Activated CD8-positive, alpha-beta T cell treated with anti-CD3 and anti-CD28 coated beads, Interleukin-2, amount 10 ng/mL, durations not matched to agents 7 days and 5 days (primary cell): ENCODE data around the gene SMIM36. TPM values are rescaled to one million over a fixed set of nuclear protein-coding genes. Genes with fewer than 3 reads are reported as not detected.
"Not testable (repeated sequence)": the region's sequence is repeated elsewhere in the genome, so short reads cannot be mapped to it uniquely, and the experiment has no call there.

Experiments used
- ATAC-seq: fragments of 150-1000 bp; cut with Tn5 transposase; one replicate; pipeline ENCODE4 v1.10.0; 2021; ENCODE audit warnings: moderate library complexity
- CTCF ChIA-PET: fragments of 350-600 bp; sonication (Branson Sonifier 250); formaldehyde crosslinking; loops from one replicate; lab custom pipeline; 2021; ENCODE audit warnings: antibody characterized with exemption; lab: Charles Lee
- POLR2A ChIA-PET: fragments of 350-600 bp; sonication (Branson Sonifier 250); formaldehyde crosslinking; loops from one replicate; lab custom pipeline; 2021; ENCODE audit warnings: antibody characterized with exemption; lab: Charles Lee
- DNase-seq: peaks from one replicate; pipeline ENCODE4 v3.0.0-alpha.2; 2020
- H3K27ac Mint-ChIP-seq: one replicate; pipeline ENCODE4 v1.8.0; 2021; ENCODE audit warnings: mild to moderate bottlenecking, mixed read lengths
- H3K27me3 Mint-ChIP-seq: one replicate; pipeline ENCODE4 v1.8.0; 2021; ENCODE audit warnings: low read depth, mixed read lengths
- H3K36me3 Mint-ChIP-seq: one replicate; pipeline ENCODE4 v1.8.0; 2021; ENCODE audit warnings: low read depth, mixed read lengths
- H3K4me1 Mint-ChIP-seq: one replicate; pipeline ENCODE4 v1.8.0; 2021; ENCODE audit warnings: low read depth, mixed read lengths
- H3K4me3 Mint-ChIP-seq: one replicate; pipeline ENCODE4 v1.8.0; 2021; ENCODE audit warnings: mild to moderate bottlenecking, mixed read lengths
- H3K9me3 Mint-ChIP-seq: one replicate; pipeline ENCODE4 v1.8.0; 2022; ENCODE audit warnings: mixed read lengths; ENCODE audit not compliant: insufficient read depth
- total RNA-seq, 2 experiments: library from RNA; stranded (reverse); gene quantifications; one replicate each; pipeline ENCODE4 v1.2.3, GENCODE V29; 2021

SMIM36 gene
- total RNA-seq, 2 experiments from 2014 or later: not detected

GRCh38 chr17:55466671-55467070 is 44.6 kb downstream of the SMIM36 start:
- ChIA-PET CTCF (interaction anchor here (1.0 kb wide), 1 partner anchor 47 kb away, joined by 5 read pairs; no protein-coding TSS in a partner anchor), POLR2A (no interaction called here)
- no peaks in the 10 kb centered on the region for H3K36me3 Mint-ChIP-seq
- no peak overlapping the region for H3K4me3 Mint-ChIP-seq
- peaks cover 3% of the 10 kb centered on the region for H3K27me3 Mint-ChIP-seq
- H3K4me1 Mint-ChIP-seq: peaks cover 12% of the 10 kb centered on the region
- DNase-seq (no peak), ATAC-seq (no peak)
- no peaks in the 10 kb centered on the region for H3K9me3 Mint-ChIP-seq
- H3K27ac Mint-ChIP-seq: no peak overlapping the region

GRCh38 chr17:55465771-55466170 is 45.5 kb downstream of the SMIM36 start:
- ATAC-seq, H3K36me3 Mint-ChIP-seq, H3K27me3 Mint-ChIP-seq, POLR2A ChIA-PET, DNase-seq, H3K27ac Mint-ChIP-seq, H3K4me3 Mint-ChIP-seq, H3K9me3 Mint-ChIP-seq: not testable (repeated sequence)
- H3K4me1 Mint-ChIP-seq: peaks cover 13% of the 10 kb centered on the region
- CTCF ChIA-PET: interaction anchor here (1.0 kb wide), 1 partner anchor 48 kb away, joined by 5 read pairs; no protein-coding TSS in a partner anchor

GRCh38 chr17:55463600-55463999 is 47.7 kb downstream of the SMIM36 start:
- Mint-ChIP-seq H3K27ac (peak overlapping the region; percentile 66), H3K27me3 (peaks cover 3% of the 10 kb centered on the region), H3K4me3 (no peak overlapping the region), H3K4me1 (peaks cover 13% of the 10 kb centered on the region), H3K9me3 (no peaks in the 10 kb centered on the region), H3K36me3 (no peaks in the 10 kb centered on the region)
- ChIA-PET CTCF (interaction anchor here (0.7 to 1.8 kb wide), 3 partner anchors 43 to 138 kb away, joined by 3 to 4 read pairs (median 3); no protein-coding TSS in a partner anchor), POLR2A (no interaction called here)
- peak; percentile 22 for DNase-seq
- ATAC-seq: peak; percentile 30

GRCh38 chr17:55462711-55463110 is 48.5 kb downstream of the SMIM36 start:
- Mint-ChIP-seq H3K4me3 (no peak overlapping the region), H3K36me3 (no peaks in the 10 kb centered on the region), H3K9me3 (no peaks in the 10 kb centered on the region), H3K4me1 (peaks cover 16% of the 10 kb centered on the region), H3K27me3 (peaks cover 3% of the 10 kb centered on the region), H3K27ac (no peak overlapping the region)
- ATAC-seq (no peak), DNase-seq (no peak)
- CTCF ChIA-PET: interaction anchor here (0.7 kb wide), 1 partner anchor 52 kb away, joined by 3 read pairs; no protein-coding TSS in a partner anchor
- POLR2A ChIA-PET: no interaction called here

GRCh38 chr17:55462234-55462633 is 49.0 kb downstream of the SMIM36 start:
- ChIA-PET POLR2A (no interaction called here), CTCF (interaction anchor here (0.7 kb wide), 1 partner anchor 52 kb away, joined by 3 read pairs; no protein-coding TSS in a partner anchor)
- H3K27me3 Mint-ChIP-seq: peaks cover 3% of the 10 kb centered on the region
- DNase-seq: no peak
- no peaks in the 10 kb centered on the region for H3K9me3 Mint-ChIP-seq
- H3K36me3 Mint-ChIP-seq: no peaks in the 10 kb centered on the region
- H3K4me3 Mint-ChIP-seq: no peak overlapping the region
- no peak for ATAC-seq
- peaks cover 16% of the 10 kb centered on the region for H3K4me1 Mint-ChIP-seq
- H3K27ac Mint-ChIP-seq: no peak overlapping the region

- H3K4me3 Mint-ChIP-seq: no peak overlapping the region
- CTCF ChIA-PET: no interaction called here
Observed at GRCh38 chr17:55458978-55459377, 52.3 kb downstream of the SMIM36 start.

GRCh38 chr17:55458287-55458900 is 52.9 kb downstream of the SMIM36 start:
- ChIA-PET CTCF (no interaction called here), POLR2A (interaction anchor here (0.7 kb wide), 1 partner anchor 37 kb away, joined by 3 read pairs; the partner anchor contains the start of gene MMD)
- no peaks in the 10 kb centered on the region for H3K36me3 Mint-ChIP-seq
- peaks cover 7% of the 10 kb centered on the region for H3K4me1 Mint-ChIP-seq
- no peak overlapping the region for H3K27ac Mint-ChIP-seq
- H3K9me3 Mint-ChIP-seq: no peaks in the 10 kb centered on the region
- no peak overlapping the region for H3K4me3 Mint-ChIP-seq
- no peak for ATAC-seq
- no peak for DNase-seq
- peaks cover 14% of the 10 kb centered on the region for H3K27me3 Mint-ChIP-seq

More at GRCh38 chr17:55458978-55459377, 52.3 kb downstream of the SMIM36 start:
- H3K27me3 Mint-ChIP-seq: peaks cover 11% of the 10 kb centered on the region
- DNase-seq (no peak), ATAC-seq (no peak)
- no peak overlapping the region for H3K27ac Mint-ChIP-seq
- peaks cover 10% of the 10 kb centered on the region for H3K4me1 Mint-ChIP-seq
- H3K36me3 Mint-ChIP-seq: no peaks in the 10 kb centered on the region
- POLR2A ChIA-PET: interaction anchor here (0.7 kb wide), 1 partner anchor 37 kb away, joined by 3 read pairs; the partner anchor contains the start of gene MMD
- no peaks in the 10 kb centered on the region for H3K9me3 Mint-ChIP-seq

GRCh38 chr17:55456307-55457240 is 54.7 kb downstream of the SMIM36 start:
- ChIA-PET CTCF (no interaction called here), POLR2A (no interaction called here)
- no peak for DNase-seq
- H3K4me1 Mint-ChIP-seq: peaks cover 18% of the 10 kb centered on the region
- ATAC-seq: no peak
- no peak overlapping the region for H3K4me3 Mint-ChIP-seq
- H3K27me3 Mint-ChIP-seq: peaks cover 14% of the 10 kb centered on the region
- H3K9me3 Mint-ChIP-seq: no peaks in the 10 kb centered on the region
- H3K27ac Mint-ChIP-seq: no peak overlapping the region
- no peaks in the 10 kb centered on the region for H3K36me3 Mint-ChIP-seq

- Mint-ChIP-seq H3K27me3 (peaks cover 14% of the 10 kb centered on the region), H3K36me3 (no peaks in the 10 kb centered on the region), H3K9me3 (no peaks in the 10 kb centered on the region), H3K4me3 (no peak overlapping the region), H3K4me1 (peaks cover 24% of the 10 kb centered on the region), H3K27ac (no peak overlapping the region)
- ChIA-PET CTCF (no interaction called here), POLR2A (interaction anchor here (1.1 kb wide), 1 partner anchor 34 kb away, joined by 3 read pairs; no protein-coding TSS in a partner anchor)
- ATAC-seq (no peak), DNase-seq (no peak)
Observed at GRCh38 chr17:55454906-55455474, 56.3 kb downstream of the SMIM36 start.

GRCh38 chr17:55453839-55454557 is 57.3 kb downstream of the SMIM36 start:
- no peak for DNase-seq
- H3K4me3 Mint-ChIP-seq: no peak overlapping the region
- ChIA-PET POLR2A (no interaction called here), CTCF (no interaction called here)
- peaks cover 16% of the 10 kb centered on the region for H3K27me3 Mint-ChIP-seq
- H3K9me3 Mint-ChIP-seq: no peaks in the 10 kb centered on the region
- H3K36me3 Mint-ChIP-seq: no peaks in the 10 kb centered on the region
- H3K4me1 Mint-ChIP-seq: peaks cover 24% of the 10 kb centered on the region
- no peak overlapping the region for H3K27ac Mint-ChIP-seq
- ATAC-seq: no peak
